Ovary (tissue), 3 donors: ENCODE measurements around the gene SLC22A23.

Experiments used
- CTCF ChIP-seq, 3 donors: fragments of 450-650 bp in 2 of 3; fragments of 200-600 bp in 1 of 3; IDR thresholded peaks; one replicate each; pipeline versions ENCODE4 v1.5.1 to v1.8.0; 2016 to 2022; ENCODE audit warnings: antibody characterized with exemption in 3 of 3, mild to moderate bottlenecking in 1 of 3
- EP300 ChIP-seq: sonication (generic); formaldehyde crosslinking; IDR thresholded peaks from one replicate; pipeline ENCODE4 v1.6.1; 2017; ENCODE audit warnings: antibody characterized with exemption
- POLR2A ChIP-seq: fragments of 450-650 bp; IDR thresholded peaks from one replicate; pipeline ENCODE4 v1.6.1; 2017; ENCODE audit warnings: antibody characterized with exemption, mild to moderate bottlenecking, moderate library complexity
- donor health status: DM: no; HTN: no; CAD: no.

GRCh38 chr6:3356056-3356823 lies 100.6 kb downstream of the SLC22A23 start:
- no peak for TF ChIP-seq CTCF (IDR thresholded peaks at IDR 0.05)
- TF ChIP-seq POLR2A, result no peak
- no peak for TF ChIP-seq EP300
